Thymus (tissue), 11 donors: ENCODE data around the gene PTPRT. TPM values are rescaled to one million over a fixed set of nuclear protein-coding genes. Genes with fewer than 3 reads are reported as not detected.

ENCODE experiments used
- DNase-seq, 9 donors: peaks; one replicate each; pipeline ENCODE4 v3.0.0-alpha.2; 2013; ENCODE audit warnings: low spot score in 9 of 9, low read depth in 6 of 9, missing footprints in 1 of 9
- H3K27ac ChIP-seq, 2 donors: one replicate each; pipeline ENCODE4 v1.5.1; 2013; ENCODE audit warnings: control low read depth in 1 of 2, low read depth in 1 of 2, low read length in 1 of 2, mild to moderate bottlenecking in 1 of 2, moderate library complexity in 1 of 2
- H3K27me3 ChIP-seq, 2 donors: one replicate each; pipeline ENCODE4 v1.5.1; 2013; ENCODE audit warnings: low read length in 1 of 2; ENCODE audit not compliant: control insufficient read depth in 2 of 2, insufficient read depth in 1 of 2
- H3K36me3 ChIP-seq, 2 donors: one replicate each; pipeline ENCODE4 v1.5.1; 2013; ENCODE audit warnings: low read length in 1 of 2, mild to moderate bottlenecking in 1 of 2, moderate library complexity in 1 of 2; ENCODE audit not compliant: control insufficient read depth in 2 of 2, insufficient read depth in 2 of 2
- H3K4me1 ChIP-seq, 2 donors: one replicate each; pipeline ENCODE4 v1.5.1; 2013; ENCODE audit warnings: low read length in 2 of 2; ENCODE audit not compliant: control insufficient read depth in 2 of 2, insufficient read depth in 2 of 2
- H3K4me3 ChIP-seq, 2 donors: one replicate each; pipeline ENCODE4 v1.5.1; 2013; ENCODE audit warnings: low read length in 2 of 2, control low read depth in 1 of 2, mild to moderate bottlenecking in 1 of 2
- H3K9me3 ChIP-seq, 2 donors: one replicate each; pipeline ENCODE4 v1.5.1; 2013; ENCODE audit warnings: low read length in 1 of 2, mild to moderate bottlenecking in 1 of 2; ENCODE audit not compliant: control insufficient read depth in 2 of 2, insufficient read depth in 1 of 2
- whole genome bisulfite sequencing: extraction: QIAGEN DNeasy Blood & Tissue Kit; methylation state at CpG from one replicate; pipeline ENCODE4 v1.1.7; 2013; 5-methylcytosine and 5-hydroxymethylcytosine counted together
- polyA plus RNA-seq: library from polyadenylated mRNA; stranded (reverse); fragments of 200-250 nt; gene quantifications from one replicate; pipeline ENCODE4 v1.2.3, GENCODE V29; 2013
- total RNA-seq: library from RNA; stranded (reverse); fragments of 120-200 nt; gene quantifications from one replicate; pipeline ENCODE4 v1.2.4, GENCODE V29; 2013
- donor health status: healthy.

The PTPRT gene
- total and polyA plus RNA-seq, 2 donors: 2.4 to 4.5 TPM

DNA sequence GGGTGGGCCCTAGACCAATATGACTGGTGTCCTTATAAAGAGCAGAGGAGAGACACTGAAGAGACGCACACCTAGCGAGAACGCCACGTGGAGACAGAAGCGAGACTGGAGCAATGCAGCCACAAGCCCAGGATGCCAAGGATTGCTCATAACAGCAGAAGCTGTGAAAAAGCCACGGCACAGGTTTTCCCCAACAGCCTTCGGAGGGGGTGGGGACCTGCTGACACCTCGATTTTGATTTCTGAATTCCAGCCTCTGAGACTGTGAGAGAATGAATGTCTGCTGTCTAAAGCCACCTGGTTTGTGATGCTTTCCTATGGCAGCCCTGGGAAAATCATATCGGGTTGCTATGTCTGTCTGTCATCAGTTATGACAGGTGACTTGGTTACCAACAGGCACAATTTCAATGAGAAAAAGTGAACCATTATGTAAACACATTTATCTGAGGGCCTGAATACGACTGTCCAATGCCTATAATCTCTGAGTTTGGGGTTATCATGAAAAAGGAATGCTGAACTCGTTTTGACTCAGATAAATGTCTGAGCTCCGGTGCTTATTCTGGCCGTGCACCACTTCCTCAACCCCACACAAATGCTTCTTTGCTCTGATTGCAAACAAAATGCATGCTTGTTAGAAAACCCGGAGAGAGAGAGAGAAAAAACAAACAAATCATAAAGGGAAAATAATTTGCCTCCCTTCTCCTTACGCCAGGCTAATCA, 769.7 kb downstream of the PTPRT start:
- H3K4me3 ChIP-seq: no peak overlapping the region
- 80% methylated on average over 15 of the region's 15 CpGs for WGBS

DNA sequence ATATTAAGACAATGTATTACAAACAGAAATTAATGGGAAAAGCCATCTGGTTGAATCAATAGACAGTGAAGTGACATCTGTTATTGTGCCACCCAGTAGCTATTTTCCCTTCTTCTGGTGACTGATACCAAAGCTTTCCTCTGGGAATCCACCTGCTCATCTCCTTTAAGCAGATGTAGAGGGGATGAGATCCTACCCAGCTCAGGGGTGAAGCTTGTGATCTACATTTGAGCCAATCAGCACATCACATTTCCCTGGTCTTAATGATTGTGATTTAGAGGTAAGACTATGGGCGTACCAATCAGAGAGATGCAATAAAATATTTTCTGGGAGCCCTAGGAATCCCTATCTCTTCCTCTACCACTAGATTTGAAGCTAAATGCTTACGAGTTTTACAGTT, 782.9 kb downstream of the PTPRT start:
- H3K27me3 ChIP-seq: no peaks in the 10 kb centered on the region
- no peak overlapping the region for H3K4me3 ChIP-seq
- no peaks in the 10 kb centered on the region for H3K36me3 ChIP-seq
- no peaks in the 10 kb centered on the region for H3K4me1 ChIP-seq
- WGBS: 86% methylated on average over 2 of the region's 2 CpGs
- no peak for DNase-seq
- no peaks in the 10 kb centered on the region for H3K9me3 ChIP-seq
- H3K27ac ChIP-seq: no peak overlapping the region

More for the DNA sequence above, 769.7 kb downstream of the PTPRT start:
- H3K27ac ChIP-seq: no peak overlapping the region
- no peaks in the 10 kb centered on the region for H3K4me1 ChIP-seq
- H3K27me3 ChIP-seq: no peaks in the 10 kb centered on the region
- no peak for DNase-seq
- no peaks in the 10 kb centered on the region for H3K9me3 ChIP-seq
- H3K36me3 ChIP-seq: no peaks in the 10 kb centered on the region

DNA sequence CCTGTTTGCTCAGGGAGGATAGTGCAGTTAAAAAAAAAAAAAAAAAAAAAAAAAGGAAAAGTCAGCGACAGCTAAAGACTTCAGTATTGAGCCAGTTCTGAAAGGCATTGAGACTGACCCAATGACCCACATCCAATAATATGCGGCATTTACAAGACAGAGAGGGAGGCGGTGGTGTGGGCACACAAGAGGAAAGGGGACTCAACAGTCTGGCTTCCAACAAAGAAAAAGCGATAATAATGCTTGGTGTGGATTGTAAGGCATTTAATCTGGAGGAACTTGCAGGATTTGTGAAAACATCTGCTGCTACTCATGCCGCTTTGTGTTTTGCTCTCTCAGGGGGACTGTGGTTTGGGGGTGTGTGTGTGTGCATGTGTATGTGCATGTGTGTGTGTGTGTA, 787.3 kb downstream of the PTPRT start:
- no peaks in the 10 kb centered on the region for H3K27me3 ChIP-seq
- 82% methylated on average over 5 of the region's 5 CpGs for WGBS

GRCh38 chr20:42401613-42402012, 788.1 kb downstream of the PTPRT start:
- DNase-seq: no peak
- H3K9me3 ChIP-seq: no peaks in the 10 kb centered on the region
- H3K4me3 ChIP-seq: no peak overlapping the region
- H3K27me3 ChIP-seq: no peaks in the 10 kb centered on the region
- H3K4me1 ChIP-seq: no peaks in the 10 kb centered on the region
- WGBS: 68% methylated on average over 3 of the region's 3 CpGs
- H3K27ac ChIP-seq: no peak overlapping the region
- no peaks in the 10 kb centered on the region for H3K36me3 ChIP-seq

More for the DNA sequence above, 787.3 kb downstream of the PTPRT start:
- Histone ChIP-seq H3K27ac (no peak overlapping the region), H3K9me3 (no peaks in the 10 kb centered on the region), H3K36me3 (no peaks in the 10 kb centered on the region), H3K4me3 (no peak overlapping the region), H3K4me1 (no peaks in the 10 kb centered on the region)
- DNase-seq: no peak

GRCh38 chr20:42399802-42400201, 789.9 kb downstream of the PTPRT start:
- Histone ChIP-seq H3K4me3 (no peak overlapping the region), H3K4me1 (no peaks in the 10 kb centered on the region), H3K9me3 (no peaks in the 10 kb centered on the region), H3K27ac (no peak overlapping the region), H3K27me3 (no peaks in the 10 kb centered on the region), H3K36me3 (no peaks in the 10 kb centered on the region)
- WGBS: 93% methylated on average over 3 of the region's 3 CpGs
- DNase-seq: no peak

DNA sequence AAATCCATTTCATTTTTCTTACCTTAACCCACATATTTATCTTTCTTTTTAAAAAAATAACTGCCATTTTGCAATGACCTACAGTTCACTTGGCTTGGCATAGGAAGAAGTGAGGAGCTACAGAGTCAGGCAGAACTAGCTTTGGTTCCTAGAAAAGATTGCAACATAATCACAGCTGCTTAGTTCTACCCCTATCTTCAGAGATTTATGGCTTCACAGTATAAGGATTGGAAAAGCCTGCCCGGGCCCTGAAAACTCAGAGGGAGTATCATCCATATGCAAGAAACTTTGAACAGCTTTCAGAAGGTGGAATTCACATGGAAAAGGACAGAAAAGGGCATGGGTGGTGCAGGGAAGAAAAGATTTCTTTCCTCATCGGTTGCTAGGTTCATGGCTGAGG, 797.3 kb downstream of the PTPRT start:
- Histone ChIP-seq H3K27me3 (no peaks in the 10 kb centered on the region), H3K36me3 (no peaks in the 10 kb centered on the region), H3K9me3 (no peaks in the 10 kb centered on the region), H3K27ac (no peak overlapping the region), H3K4me1 (no peaks in the 10 kb centered on the region), H3K4me3 (no peak overlapping the region)
- 40% methylated on average over 2 of the region's 2 CpGs for WGBS
- no peak for DNase-seq

- Histone ChIP-seq H3K27me3 (no peaks in the 10 kb centered on the region), H3K4me1 (no peaks in the 10 kb centered on the region), H3K27ac (no peak overlapping the region), H3K4me3 (no peak overlapping the region), H3K36me3 (no peaks in the 10 kb centered on the region), H3K9me3 (no peaks in the 10 kb centered on the region)
- no peak for DNase-seq
- WGBS: 93% methylated on average over 3 of the region's 3 CpGs
These were observed 797.9 kb downstream of the PTPRT start for GRCh38 chr20:42391807-42392206.

DNA sequence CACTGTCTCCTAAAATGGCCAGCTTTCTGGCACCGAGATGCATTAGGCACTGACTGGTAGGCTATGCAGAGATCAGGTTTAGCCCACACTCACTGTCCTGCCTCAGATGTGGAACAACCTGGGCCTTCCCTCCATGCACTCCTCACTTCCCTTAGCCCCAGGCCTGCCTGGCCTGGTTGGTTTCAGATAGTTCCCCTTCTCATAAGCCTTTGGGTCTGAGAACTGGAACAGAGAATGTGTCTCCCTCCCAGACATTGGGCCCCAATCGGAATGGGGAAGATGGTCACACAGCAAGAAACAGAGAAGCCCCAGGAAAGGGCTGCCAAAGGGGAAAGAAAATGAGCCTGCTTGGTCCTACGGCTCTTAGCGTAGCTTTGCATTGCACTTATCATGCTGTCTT, 809.4 kb downstream of the PTPRT start:
- no peak for DNase-seq
- no peaks in the 10 kb centered on the region for H3K9me3 ChIP-seq
- 95% methylated on average over 4 of the region's 4 CpGs for WGBS
- H3K4me3 ChIP-seq: no peak overlapping the region
- H3K4me1 ChIP-seq: no peaks in the 10 kb centered on the region
- no peaks in the 10 kb centered on the region for H3K27me3 ChIP-seq
- H3K27ac ChIP-seq: no peak overlapping the region
- H3K36me3 ChIP-seq: no peaks in the 10 kb centered on the region

DNA sequence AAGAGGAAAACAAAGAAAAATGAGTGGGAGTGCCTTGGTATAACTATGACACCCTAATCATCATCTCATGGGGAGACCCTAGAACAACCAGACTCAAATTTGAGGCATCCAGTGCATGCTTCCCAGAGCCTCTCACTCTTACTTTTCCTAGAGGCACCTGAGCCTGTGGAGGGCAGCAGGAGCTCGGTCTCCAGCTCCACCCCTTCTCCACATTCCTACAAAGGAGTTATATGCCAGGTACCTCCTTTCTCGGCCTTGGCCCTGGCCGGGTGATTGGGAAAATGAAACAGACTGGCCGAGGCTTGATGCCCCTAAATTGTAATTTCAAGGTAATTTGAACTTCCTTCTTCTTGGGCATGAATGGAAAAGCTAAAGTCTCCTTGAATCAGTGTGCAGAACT, 810.3 kb downstream of the PTPRT start:
- no peaks in the 10 kb centered on the region for H3K4me1 ChIP-seq
- no peak for DNase-seq
- H3K4me3 ChIP-seq: no peak overlapping the region
- WGBS: 65% methylated on average over 4 of the region's 4 CpGs
- H3K9me3 ChIP-seq: no peaks in the 10 kb centered on the region
- H3K36me3 ChIP-seq: no peaks in the 10 kb centered on the region
- no peaks in the 10 kb centered on the region for H3K27me3 ChIP-seq
- no peak overlapping the region for H3K27ac ChIP-seq
